NCI-H1092 (cell line): ENCODE measurements around the gene HES7.

Experiments
- DNase-seq: peaks from one replicate; lab custom pipeline; 2025; lab: John Stamatoyannopoulos, UW

Gene HES7

DNA sequence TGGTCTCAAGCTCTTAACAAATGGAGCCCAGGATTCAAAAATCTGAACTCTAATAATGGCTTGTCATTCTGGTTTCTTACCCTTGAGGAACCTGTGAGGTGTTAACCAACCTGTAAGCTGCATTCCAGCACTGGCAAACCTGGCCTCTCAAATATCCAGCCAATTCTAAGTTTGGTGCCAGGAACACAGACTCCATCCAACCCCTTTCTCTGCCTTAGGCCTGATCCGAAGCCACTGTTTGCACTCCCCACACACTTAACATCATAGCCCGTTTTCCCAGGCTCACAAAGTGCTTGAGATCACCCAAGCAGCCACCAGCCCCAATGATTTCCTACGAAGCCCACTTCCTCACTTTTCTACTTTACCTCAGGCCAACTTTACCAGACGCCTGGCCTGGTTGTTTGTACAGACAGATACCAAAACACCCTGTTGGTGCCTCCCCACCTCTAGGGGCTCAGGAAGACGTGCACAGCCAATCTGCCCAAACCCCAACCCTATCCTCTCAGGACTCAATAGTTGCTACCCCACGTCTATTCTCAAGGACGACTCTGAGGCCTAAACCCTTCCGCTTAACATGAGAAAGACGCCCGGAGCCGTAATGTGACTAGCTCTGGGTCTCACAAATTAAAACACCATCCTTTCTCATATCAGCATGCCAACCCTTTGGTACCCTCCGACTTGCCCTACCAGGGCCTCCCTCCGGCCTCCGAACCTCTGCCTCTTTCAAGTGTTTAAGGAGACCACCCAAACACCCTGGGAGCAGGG lies 31.5 kb upstream of the HES7 start:
- no peak for DNase-seq

DNA sequence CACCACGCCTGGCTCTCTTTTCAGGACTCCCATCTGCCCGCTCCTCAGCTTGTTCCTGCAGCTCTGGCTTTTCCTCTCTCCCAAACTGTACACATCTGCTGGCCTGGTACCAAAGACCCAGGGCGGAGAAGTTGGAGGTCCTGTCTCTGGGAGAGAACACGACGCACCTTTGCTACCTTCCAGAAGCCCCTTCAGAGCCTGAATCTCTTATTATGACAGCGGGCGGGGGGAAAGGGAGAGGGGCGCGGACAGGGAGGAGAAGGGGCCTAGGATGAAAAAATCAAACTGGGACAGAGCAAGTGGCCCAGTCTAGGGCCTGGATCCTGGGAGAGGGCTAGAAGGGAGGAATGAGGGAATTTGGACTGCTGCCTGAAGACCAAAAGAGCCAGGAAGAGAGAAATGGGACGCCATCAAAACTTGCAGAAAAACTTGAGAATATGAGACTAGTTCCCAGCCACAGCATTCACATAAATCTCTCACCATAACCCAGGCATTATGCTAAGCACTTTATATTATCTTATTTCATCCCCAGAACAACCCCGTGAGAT lies 30.8 kb upstream of the HES7 start:
- no peak for DNase-seq

GRCh38 chr17:8153957-8154607 lies 30.2 kb upstream of the HES7 start:
- no peak for DNase-seq

DNA sequence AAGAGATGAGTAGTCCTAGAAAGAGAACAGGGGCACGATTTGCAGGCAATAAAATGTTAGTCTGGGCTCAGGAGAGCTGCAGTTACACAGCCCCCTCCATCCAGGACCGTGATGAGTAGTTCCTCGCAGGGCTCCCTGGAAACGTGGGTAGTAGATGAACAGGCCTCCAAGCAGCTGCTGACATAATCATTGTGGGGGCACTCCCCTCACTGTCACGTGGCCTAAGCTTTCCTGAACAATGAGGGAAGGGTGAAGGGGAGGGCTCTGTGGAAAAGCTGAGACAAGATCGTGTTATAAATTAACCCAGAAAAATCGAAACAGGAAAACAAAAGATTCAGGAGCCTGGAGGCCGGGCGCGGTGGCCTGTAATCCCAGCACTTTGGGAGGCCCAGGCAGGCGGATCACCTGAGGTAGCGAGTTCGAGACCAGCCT lies 29.6 kb upstream of the HES7 start:
- no peak for DNase-seq

DNA sequence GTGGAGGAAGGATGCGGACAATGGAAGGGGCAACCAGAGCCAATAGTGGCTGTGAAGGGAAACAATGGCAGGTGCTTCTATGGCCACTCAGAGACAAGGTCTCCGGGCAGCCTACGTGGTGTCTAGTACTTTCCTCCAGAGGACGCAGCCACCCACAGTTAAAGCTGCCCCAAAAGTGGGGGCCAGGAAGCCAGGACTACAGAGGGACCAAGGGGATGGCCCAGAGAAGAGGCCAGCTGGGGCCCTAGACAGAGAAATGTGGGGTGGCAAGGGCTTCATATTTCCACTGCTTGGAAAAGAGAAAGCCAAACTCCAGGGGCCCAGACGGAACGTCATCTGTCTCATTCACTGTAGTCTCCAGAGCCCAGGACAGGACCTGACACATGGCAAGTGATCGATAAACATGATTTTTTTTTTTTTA lies 29.1 kb upstream of the HES7 start:
- no peak for DNase-seq

- DNase-seq, result peak; percentile 80
Measured at GRCh38 chr17:8152112-8152775, 28.3 kb upstream of the HES7 start, which contains the start of gene PER1. TSS of gene PER1 (minus strand) at chr17:8152404. CDS start at chr17:8150706, 1,698 bp downstream.

DNA sequence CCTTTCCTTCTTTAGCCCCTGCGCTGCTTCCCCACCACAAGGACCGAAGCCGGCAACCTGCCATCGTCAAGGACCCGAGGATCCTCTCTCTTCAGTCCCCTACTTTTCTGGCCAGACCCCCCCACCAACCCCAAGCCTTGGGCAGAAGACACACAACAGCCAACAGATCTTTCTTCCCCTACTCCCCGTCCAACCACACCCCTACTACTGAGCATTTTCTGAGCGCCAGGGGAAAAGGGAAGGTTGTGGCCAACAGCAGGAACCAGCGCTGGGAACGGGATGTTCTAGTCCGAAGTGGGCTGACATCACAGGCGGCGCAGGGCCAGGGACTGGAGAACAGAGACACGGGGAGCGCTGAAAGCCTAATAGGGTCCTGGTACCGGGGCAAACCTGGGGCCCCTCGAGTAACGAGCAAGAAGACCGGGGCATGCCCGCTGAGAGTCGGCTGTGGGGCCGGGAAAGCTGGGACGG lies 27.8 kb upstream of the HES7 start:
- no peak for DNase-seq

DNA sequence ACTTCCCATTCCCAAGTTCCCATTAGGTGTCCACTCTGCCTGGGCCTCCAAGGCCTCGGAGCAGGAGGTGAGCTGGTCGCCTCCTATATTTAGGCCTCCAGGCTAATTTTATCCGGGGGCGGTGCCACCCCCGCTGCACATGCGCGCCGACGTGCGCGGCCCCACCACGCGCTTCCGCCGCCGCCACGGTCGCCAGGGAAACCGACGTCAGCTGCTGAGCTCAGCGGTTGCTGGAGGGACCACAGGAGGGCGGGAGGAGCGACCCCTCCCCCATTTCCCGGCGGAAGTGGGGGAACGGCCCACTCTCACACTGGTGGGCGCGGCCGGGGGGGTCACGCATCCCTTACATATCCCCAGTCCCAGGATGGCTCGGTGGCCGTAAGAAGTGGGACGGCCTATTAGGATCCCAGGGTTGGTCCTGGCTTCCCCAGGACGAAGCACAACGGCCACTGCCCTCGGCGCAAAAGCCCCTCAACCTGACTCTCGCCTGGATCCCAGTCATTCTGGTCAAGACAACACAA lies 27.3 kb upstream of the HES7 start:
- DNase-seq, result peak; percentile 44

DNA sequence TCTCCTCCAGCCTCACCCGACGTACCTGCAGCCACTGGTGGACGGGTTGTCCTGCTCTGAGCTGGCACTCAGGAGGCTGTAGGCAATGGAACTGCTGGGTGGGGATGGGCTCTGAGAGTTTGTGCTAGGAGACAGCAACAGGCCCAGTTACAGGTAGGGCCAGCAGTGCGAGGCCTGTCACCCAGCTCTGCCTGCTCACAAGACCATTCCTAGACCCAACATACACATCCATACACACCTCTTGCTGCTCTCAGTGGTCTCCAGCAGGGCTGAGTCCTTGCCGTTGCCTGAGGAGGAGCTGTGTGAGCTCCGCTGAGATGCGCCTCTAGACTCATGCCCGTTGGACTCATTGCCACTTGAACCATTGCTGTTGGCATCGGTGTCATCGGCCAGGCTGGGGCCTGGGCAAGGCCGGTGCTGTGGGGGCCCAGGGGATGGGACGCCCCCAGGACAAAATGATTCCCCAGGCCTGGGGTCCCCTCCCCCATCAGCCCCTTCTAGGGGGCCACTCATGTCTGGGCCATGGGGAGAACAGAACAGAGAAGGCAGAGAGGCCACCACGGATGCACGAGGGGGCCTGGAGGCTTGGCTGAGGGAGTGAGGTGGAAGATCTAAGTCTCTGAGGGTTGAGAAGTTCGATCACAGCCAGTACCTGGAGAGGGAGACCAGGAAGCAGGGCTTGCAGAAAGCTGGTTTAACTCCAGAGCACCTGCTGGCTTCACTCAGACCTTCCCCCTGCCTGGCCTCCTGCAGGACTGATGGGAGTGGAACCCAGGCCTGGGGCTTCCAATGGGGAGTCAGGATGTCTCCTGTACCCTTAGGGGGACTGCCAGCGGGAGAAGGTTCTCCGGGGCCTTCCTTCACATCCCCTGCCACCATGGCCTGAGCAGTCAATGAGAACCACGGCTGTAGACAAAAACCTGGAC lies 26.6 kb upstream of the HES7 start:
- no peak for DNase-seq

DNA sequence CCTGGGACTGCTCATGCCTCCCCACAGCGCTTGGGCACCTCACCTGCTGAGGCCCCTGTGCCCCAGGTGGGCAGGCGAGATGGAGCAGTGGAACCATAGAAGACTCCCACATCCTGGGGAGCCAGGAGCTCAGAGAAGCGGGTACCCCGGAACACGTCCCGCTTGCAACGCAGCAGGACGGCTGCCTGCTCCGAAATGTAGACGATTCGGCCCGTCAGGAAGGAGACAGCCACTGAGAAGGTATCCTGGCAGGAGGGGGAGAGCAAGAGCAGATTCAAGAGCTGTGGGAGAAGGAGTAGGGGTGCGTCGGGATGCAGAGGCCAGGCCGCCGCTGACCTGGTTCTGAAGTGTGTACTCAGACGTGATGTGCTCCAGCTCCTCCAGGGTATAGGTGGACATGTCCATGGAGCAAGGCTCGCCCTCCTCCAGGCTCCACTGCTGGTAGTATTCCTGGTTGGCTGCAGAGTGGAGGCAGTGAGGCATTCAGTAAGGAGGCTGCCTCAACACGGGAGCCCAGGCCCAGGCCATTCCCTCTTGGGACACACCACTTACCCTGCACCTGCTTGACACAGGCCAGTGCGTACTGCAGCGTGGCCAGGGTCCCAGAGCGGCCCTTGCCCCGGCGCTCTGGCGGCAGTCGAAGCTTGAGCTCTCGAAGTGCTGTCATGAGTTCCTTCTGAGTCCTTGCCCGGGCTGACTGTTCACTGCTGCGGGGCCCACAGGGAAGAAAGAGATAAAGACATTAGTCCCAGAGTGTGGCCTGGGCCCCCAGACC lies 25.7 kb upstream of the HES7 start:
- DNase-seq, result no peak

DNA sequence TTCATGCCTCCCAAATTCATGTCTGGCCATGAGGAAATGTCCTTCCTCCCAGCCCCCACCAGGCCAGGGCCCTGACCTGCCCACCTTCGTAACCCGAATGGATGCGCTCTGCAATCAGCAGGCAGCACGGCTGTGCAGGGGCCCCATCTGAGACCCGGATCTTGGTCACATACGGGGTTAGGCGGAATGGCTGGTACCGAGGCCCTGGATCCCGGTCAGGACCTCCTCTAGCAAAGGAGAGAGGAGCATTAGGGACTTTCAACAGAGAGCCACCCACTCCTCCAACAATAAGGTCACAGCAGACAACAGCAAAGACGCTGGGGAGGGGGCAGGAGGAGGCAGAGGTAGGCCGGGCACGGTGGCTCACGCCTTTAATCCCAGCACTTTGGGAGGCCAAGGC lies 24.7 kb upstream of the HES7 start:
- no peak for DNase-seq

- no peak for DNase-seq
Measured at GRCh38 chr17:8147805-8148404, 24.0 kb upstream of the HES7 start.

- no peak for DNase-seq
Measured at GRCh38 chr17:8147141-8147804, 23.4 kb upstream of the HES7 start.

DNA sequence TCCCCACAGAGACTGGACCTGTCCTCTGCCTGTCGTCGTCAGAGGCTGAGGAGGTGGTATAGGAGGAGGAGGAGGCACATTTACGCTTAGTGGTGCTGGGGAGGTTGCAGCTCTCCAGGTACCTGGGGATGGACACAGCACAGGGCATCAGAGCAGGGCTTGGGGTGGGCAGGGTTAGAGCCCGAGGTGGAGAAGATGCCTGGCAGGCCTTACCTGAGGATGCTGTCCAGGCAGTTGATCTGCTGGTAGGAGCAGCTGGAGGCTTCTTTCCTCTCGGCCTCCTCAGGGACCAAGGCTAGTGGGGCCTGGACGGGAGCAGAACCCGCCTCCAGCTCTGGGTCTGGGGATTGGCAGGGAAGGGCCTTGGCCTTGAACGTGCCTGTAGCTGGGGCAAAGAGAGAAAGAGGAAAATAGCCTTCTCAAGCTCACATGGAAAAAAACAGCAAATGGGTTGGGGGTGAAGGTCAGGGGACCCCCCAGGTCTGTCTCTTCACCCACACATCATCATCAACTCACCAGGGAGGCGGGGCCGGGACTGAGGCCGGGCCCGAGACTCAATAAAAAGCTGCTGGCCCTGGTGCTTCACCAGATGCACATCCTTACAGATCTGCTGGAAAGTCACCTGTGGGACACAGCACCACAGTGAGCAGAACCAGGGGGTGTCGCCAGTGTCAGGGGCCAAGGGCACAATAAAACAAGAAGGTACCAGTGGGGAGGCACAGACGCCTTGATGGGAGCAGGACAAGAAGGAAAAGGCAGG lies 22.7 kb upstream of the HES7 start:
- no peak for DNase-seq

- no peak for DNase-seq
Measured at GRCh38 chr17:8145811-8146210, 21.9 kb upstream of the HES7 start.

DNA sequence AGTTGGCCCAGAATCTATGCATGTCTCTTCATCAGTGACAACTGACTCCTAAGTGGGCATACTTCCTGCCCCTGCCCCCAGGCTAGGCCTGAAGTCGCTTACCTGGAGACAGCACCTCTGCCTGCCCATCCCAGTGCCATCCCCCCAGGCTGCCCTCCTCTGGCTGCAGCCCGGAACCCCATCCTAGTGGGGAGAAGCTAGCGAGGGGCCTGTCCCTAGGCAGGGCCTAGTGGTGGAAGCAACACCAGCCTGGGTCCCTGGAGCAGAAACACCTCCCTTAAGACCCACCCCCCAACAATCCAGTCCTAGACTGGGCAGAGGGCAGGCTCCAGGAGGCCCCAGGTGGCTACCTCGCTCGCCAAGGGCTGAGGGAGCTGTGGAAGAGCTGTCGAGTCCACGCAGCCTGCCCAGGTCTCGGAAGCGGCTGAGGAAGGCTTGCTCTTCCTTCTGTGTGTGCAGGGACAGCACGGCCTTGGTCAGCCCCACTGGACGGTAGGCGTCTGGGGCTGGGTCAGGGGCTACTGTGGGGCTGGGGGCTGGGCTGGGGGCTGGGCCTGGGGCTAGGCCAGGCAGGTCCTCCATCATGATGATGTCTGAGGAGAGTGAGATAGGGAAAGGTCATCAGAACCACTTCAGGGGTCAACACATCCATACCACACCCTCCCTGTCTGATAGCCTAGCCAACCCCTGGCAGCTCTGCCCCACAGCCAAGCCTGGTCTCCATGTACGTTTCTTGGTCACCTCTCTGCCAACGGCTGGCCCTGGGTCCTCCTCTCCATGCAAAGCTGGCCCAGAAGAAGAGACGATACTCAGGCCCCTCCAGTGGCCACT lies 20.7 kb upstream of the HES7 start:
- DNase-seq, result no peak

DNA sequence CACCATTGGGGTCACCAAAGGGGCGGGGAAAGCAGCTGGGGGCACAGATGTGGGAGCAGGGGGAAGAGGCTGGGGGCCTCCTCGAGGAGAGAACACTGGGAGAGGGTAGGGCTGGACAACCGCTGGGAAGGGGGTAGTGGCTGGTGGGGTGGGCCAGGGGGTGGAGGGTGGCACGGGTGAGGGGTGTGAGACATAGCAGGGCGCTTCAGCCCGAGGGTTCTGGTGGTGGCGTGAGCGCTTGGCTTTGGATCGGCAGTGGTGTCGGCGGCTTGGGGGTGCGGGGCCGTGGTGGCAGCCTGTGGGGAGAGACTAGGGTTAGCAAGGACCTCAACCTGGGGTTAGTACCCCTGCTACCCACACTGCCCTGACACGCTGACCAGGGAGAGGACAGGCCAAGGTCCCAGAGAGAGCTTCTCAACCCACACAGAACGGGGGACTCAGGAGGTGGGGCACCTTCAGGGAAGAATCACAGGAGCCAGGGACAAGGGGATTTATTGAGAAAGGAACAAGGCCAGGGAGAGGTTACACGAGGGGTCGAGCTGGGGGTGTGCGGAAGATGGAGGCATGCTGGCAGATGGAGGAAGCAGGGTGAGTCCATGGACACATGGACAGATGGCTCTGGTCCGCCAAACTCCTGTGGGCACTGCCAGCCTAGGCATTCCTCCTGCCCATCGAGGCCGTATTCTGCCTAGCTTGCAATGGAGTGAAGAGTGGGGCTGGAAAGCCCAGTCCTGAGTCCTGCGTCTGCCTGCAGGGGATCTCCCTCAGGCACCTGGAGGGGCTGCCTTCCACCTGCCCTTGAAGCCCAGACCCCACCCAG lies 19.9 kb upstream of the HES7 start:
- no peak for DNase-seq
